GM12874 (cell line): Measurements from ENCODE around the gene ARMH4.

Experiments
- TF ChIP-seq, protein P1 (sequence below): IDR thresholded peaks from 2 replicates; pipeline ENCODE4 v1.5.1; 2011; ENCODE audit warnings: low read depth, mild to moderate bottlenecking, control low read depth, low read length, moderate library complexity; ENCODE audit not compliant: insufficient read depth

The ARMH4 gene

DNA sequence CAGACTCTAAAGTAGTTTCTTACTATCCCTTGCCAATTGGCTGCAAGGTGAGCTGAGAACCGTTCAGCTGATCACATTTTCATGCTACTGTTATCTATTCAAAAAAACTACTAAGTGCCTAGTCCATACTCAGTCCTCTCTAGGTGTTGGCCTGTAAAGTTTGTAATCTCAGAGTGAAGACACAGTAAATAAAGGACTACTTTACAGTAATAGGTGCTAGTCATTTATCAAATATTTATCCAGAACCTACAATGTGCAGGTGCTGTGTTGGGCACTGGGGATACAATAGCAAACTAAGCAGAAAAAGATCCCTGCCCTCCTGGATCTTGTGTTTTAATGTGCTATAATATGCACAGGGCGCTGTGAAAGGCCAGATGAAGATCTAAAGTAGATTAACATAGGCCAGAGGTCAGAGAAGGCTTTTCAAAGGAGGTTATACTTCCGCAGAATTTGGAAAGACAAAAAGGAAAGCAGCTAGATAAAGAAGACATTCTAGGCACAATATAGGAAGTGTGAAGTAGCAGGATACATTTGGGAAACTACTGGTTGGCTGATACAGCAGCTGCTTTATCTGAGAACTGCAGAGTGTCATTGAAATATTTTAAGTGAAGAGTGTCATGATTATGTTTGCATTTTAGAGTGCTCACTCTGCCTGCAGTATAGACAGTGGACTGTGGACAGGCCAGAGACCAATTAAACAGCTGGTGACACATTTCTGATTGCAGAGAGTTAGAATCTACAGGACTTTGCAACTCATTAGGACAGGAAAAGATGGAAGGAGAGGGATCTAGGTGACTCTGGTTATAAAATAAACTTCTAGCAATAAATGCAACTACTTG, 40.0 kb upstream of the ARMH4 start:
- TF ChIP-seq, protein P1, sequence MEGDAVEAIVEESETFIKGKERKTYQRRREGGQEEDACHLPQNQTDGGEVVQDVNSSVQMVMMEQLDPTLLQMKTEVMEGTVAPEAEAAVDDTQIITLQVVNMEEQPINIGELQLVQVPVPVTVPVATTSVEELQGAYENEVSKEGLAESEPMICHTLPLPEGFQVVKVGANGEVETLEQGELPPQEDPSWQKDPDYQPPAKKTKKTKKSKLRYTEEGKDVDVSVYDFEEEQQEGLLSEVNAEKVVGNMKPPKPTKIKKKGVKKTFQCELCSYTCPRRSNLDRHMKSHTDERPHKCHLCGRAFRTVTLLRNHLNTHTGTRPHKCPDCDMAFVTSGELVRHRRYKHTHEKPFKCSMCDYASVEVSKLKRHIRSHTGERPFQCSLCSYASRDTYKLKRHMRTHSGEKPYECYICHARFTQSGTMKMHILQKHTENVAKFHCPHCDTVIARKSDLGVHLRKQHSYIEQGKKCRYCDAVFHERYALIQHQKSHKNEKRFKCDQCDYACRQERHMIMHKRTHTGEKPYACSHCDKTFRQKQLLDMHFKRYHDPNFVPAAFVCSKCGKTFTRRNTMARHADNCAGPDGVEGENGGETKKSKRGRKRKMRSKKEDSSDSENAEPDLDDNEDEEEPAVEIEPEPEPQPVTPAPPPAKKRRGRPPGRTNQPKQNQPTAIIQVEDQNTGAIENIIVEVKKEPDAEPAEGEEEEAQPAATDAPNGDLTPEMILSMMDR: no peak

DNA sequence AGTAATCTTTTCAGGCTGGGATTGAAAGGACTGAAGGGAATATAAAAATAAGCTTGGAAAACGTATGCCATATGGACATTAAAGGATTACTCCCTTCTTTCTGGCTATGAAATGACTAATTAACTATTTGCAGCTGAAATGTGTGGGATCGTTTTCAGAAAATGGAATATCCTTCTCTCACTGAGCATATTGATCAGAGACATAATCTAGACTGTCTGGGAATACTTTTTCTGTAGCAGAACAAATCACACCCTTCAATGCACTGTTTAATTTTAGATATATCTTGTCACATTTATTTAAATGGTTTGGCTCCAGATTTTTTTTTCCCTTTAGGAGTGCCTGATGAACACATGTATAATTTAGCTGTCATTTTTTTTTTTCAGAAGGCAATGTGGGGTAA, 37.2 kb upstream of the ARMH4 start:
- TF ChIP-seq, protein P1: no peak

DNA sequence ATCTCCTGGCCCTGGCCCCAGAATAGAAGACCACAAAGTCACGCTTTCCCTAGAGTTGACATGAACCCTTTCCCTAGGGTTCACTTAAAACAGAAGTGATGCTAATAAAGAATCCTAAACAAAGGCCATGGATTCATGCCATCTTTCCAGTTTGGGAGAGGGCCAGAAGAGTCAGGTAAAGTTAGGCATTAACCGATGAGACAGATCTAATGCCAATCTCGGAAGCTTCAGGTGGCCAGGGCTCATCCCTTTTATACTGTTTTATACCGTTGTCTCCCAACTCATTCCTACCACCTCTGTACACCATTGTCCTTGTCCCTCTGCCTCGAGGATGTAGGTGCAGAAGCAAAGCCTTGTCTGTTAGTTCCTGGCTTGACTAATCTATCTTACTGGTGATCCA, 25.1 kb upstream of the ARMH4 start:
- TF ChIP-seq, protein P1: no peak

DNA sequence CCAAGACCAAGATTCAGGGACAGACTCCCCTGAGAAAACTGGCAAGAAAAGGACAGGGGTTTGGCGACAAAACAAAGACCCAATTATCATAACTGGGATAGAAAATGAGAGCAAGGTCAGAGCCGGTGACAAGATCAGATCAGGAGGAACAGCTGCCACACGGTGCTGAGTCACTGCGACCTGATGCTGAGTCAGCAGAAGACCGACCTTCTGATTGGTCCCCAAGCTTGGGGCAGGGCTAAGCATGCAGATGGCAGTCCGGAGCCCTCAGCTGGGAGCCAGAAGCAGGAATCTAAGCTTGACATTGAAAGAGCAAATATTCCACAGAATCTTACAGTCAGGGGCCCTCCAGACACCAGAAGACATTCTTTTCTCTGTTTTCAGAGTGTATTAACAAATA, 19.1 kb upstream of the ARMH4 start:
- TF ChIP-seq, protein P1: no peak

DNA sequence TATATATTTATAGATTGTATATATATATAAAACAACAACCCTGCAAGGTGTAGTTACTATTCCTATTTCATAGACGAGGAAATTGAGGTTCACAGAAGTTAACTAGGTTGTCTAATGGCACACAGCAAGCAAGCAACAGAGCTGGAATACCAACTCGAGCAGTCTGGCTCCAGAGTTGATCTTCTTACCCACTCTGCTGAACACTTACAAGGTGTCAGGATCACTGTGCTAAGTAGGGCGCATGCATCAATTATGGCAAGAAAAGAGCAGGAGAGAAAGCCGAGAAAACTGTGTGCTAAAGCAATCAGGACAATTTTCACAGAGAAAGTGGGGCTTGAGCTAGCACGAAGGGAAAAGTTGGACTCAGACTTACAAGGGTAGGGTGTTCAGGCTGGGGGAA, 15.9 kb upstream of the ARMH4 start:
- TF ChIP-seq, protein P1: no peak

DNA sequence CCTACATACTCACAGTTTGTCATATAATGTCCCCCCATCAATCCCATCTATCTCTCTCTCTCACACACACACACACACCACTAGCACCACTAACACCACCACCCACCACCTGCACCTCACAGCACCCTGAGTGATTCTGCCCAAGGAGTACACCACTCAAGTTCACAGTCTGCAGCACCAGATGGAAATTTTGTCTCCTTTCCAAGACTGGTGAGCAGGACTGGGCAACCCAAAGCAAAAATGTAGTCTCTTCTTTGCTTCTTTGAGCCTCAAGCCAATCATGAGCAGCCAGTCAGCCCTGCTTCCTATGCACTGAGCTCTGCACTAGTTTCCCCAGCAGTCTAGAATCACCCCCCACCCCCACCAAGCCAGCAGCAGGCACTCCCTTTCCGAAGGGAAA, 15.0 kb upstream of the ARMH4 start:
- TF ChIP-seq, protein P1: no peak

DNA sequence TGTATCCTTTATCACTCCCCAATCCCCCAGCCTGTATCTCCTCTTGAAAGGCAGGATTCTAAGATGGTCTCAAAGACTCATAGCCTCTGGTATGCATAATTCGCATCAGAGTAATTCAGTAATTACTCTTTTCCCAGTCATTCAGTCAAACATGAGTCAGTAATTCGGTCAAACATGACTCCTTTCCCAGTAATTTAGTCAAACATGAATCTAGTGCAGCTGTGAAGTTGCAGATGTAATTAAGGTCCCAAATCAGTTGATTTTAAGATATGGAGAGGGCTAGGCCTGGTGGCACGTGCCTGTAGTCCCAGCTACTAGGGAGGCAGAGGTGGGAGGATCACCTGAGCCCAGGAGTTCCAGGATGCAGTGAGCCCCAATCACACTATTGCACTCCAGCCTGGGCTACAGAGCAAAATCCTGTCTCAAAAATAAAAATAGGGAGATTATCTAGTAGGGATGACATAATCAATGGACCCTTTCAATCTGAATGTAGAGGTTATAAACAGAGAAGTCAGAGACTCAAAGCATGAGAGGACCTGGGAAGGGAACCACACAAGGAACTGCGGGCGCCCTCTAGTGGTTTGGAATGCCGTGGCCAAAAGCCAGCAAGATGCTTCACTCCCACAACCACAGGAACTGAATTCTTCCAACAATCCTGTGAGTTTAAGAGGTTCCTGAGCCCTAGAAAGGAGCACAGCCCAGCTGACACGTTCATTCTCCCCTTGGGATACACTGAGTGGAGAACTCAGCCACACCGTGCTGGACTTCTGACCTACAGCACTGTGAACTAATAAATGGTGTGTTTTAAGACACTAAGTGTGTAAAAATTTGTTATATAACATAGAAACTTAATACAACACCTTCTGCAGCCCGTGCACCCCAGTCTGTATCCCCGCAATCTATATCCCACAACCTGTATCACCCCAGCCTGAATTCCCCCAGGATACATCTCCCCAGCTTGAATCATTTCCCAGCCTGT, 14.3 kb upstream of the ARMH4 start:
- TF ChIP-seq, protein P1: peak; percentile 92
